WTC11 (cell line): ENCODE data around the gene IL23R. TPM values are rescaled to one million over a fixed set of nuclear protein-coding genes. Genes with fewer than 3 reads are reported as not detected.

Experiments
- ATAC-seq: fragments of 200-7000 bp; cut with Tn5 transposase; 2 replicates; pipeline ENCODE4 v1.10.0; 2021; ENCODE audit warnings: mild to moderate bottlenecking, moderate library complexity
- CTCF ChIA-PET: fragments of 300-600 bp; sonication (Branson Sonifier 250); formaldehyde crosslinking; loops from one replicate; lab custom pipeline; 2021; ENCODE audit warnings: antibody characterized with exemption; lab: Charles Lee
- POLR2A ChIA-PET: fragments of 350-600 bp; sonication (Branson Sonifier 250); formaldehyde crosslinking; loops from one replicate; lab custom pipeline; 2021; ENCODE audit warnings: antibody characterized with exemption; lab: Charles Lee
- DNase-seq: peaks from one replicate; pipeline ENCODE4 v3.0.0; 2021; ENCODE audit warnings: low spot score
- H3K27ac Mint-ChIP-seq: 2 replicates; pipeline ENCODE4 v1.8.0; 2021; ENCODE audit warnings: mixed read lengths
- H3K27me3 Mint-ChIP-seq: 2 replicates; pipeline ENCODE4 v1.8.0; 2021; ENCODE audit warnings: low read depth, mild to moderate bottlenecking, moderate library complexity, mixed read lengths
- H3K36me3 Mint-ChIP-seq: 2 replicates; pipeline ENCODE4 v1.8.0; 2021; ENCODE audit warnings: mixed read lengths
- H3K4me1 Mint-ChIP-seq: 2 replicates; pipeline ENCODE4 v1.8.0; 2022; ENCODE audit warnings: mixed read lengths
- H3K4me3 Mint-ChIP-seq: 2 replicates; pipeline ENCODE4 v1.8.0; 2021; ENCODE audit warnings: mild to moderate bottlenecking, moderate library complexity, mixed read lengths
- H3K9me3 Mint-ChIP-seq: 2 replicates; pipeline ENCODE4 v1.8.0; 2021; ENCODE audit warnings: mixed read lengths
- ATF3 ChIP-seq: sonication (generic); formaldehyde crosslinking; conservative IDR thresholded peaks from 2 replicates; pipeline ENCODE4 v1.8.1; 2022; ENCODE audit warnings: mild to moderate bottlenecking, missing genetic modification reagents
- ATF6 ChIP-seq: sonication (generic); formaldehyde crosslinking; IDR thresholded peaks from 2 replicates; pipeline ENCODE4 v1.8.1; 2023; ENCODE audit warnings: mild to moderate bottlenecking, missing genetic modification reagents
- CTCF ChIP-seq: fragments of 200-600 bp; IDR thresholded peaks from 2 replicates; pipeline ENCODE4 v1.8.0; 2022; ENCODE audit warnings: antibody characterized with exemption
- E2F5 ChIP-seq: sonication (generic); formaldehyde crosslinking; IDR thresholded peaks from 2 replicates; pipeline ENCODE4 v1.8.1; 2022; ENCODE audit warnings: mild to moderate bottlenecking, moderate library complexity, missing genetic modification reagents
- ELF4 ChIP-seq: sonication (generic); formaldehyde crosslinking; IDR thresholded peaks from 2 replicates; pipeline ENCODE4 v1.8.1; 2022; ENCODE audit warnings: low read depth, mild to moderate bottlenecking, moderate library complexity, missing genetic modification reagents
- EMX1 ChIP-seq: fragments of 250-450 bp; sonication (Bioruptor Pico); IDR thresholded peaks from 2 replicates; pipeline ENCODE4 v1.8.0; 2021; ENCODE audit warnings: mild to moderate bottlenecking
- IRF1 ChIP-seq: sonication (generic); formaldehyde crosslinking; IDR thresholded peaks from 2 replicates; pipeline ENCODE4 v1.8.0; 2023; ENCODE audit warnings: missing genetic modification reagents
- KAT7 ChIP-seq: sonication (generic); formaldehyde crosslinking; IDR thresholded peaks from 2 replicates; pipeline ENCODE4 v1.8.1; 2023; ENCODE audit warnings: missing genetic modification reagents, mild to moderate bottlenecking, borderline replicate concordance
- MAX ChIP-seq: sonication (generic); formaldehyde crosslinking; IDR thresholded peaks from 2 replicates; pipeline ENCODE4 v1.8.0; 2022; ENCODE audit warnings: mild to moderate bottlenecking, missing genetic modification reagents
- MXD4 ChIP-seq: fragments of 250-450 bp; sonication (Bioruptor Pico); IDR thresholded peaks from 2 replicates; pipeline ENCODE4 v1.8.0; 2021; ENCODE audit warnings: mild to moderate bottlenecking, moderate library complexity, borderline replicate concordance
- NR2C2 ChIP-seq: sonication (generic); formaldehyde crosslinking; IDR thresholded peaks from 2 replicates; pipeline ENCODE4 v1.8.0; 2022; ENCODE audit warnings: mild to moderate bottlenecking, missing genetic modification reagents
- OVOL2 ChIP-seq: fragments of 250-450 bp; sonication (Bioruptor Pico); IDR thresholded peaks from 2 replicates; pipeline ENCODE4 v1.9.0; 2021; ENCODE audit warnings: mild to moderate bottlenecking, borderline replicate concordance
- PRRX2 ChIP-seq: fragments of 250-450 bp; sonication (Bioruptor Pico); IDR thresholded peaks from 2 replicates; pipeline ENCODE4 v1.8.0; 2021; ENCODE audit warnings: mild to moderate bottlenecking
- STAT6 ChIP-seq: sonication (generic); formaldehyde crosslinking; conservative IDR thresholded peaks from 2 replicates; pipeline ENCODE4 v1.8.1; 2023; ENCODE audit warnings: mild to moderate bottlenecking, low read depth, missing genetic modification reagents, moderate library complexity
- TEAD1 ChIP-seq: sonication (generic); formaldehyde crosslinking; IDR thresholded peaks from 2 replicates; pipeline ENCODE4 v1.8.0; 2022; ENCODE audit warnings: mild to moderate bottlenecking, missing genetic modification reagents
- USF1 ChIP-seq: sonication (generic); formaldehyde crosslinking; IDR thresholded peaks from 2 replicates; pipeline ENCODE4 v1.8.0; 2022; ENCODE audit warnings: mild to moderate bottlenecking, missing genetic modification reagents
- ZBTB43 ChIP-seq: sonication (generic); formaldehyde crosslinking; IDR thresholded peaks from 2 replicates; pipeline ENCODE4 v1.8.1; 2023; ENCODE audit warnings: mild to moderate bottlenecking, missing genetic modification reagents
- ZNF121 ChIP-seq: sonication (generic); formaldehyde crosslinking; IDR thresholded peaks from 2 replicates; pipeline ENCODE4 v1.8.0; 2023; ENCODE audit warnings: missing genetic modification reagents
- ZNF263 ChIP-seq: sonication (generic); formaldehyde crosslinking; IDR thresholded peaks from 2 replicates; pipeline ENCODE4 v1.8.1; 2022; ENCODE audit warnings: low read depth, mild to moderate bottlenecking, moderate library complexity, missing genetic modification reagents
- ZNF396 ChIP-seq: fragments of 250-450 bp; sonication (Bioruptor Pico); IDR thresholded peaks from 2 replicates; pipeline ENCODE4 v1.8.0; 2021; ENCODE audit warnings: mild to moderate bottlenecking, moderate library complexity, borderline replicate concordance
- total RNA-seq: library from RNA; stranded (reverse); gene quantifications from 3 replicates; pipeline ENCODE4 v1.2.3, GENCODE V29; 2021

The IL23R gene
- total RNA-seq, 1 experiment from 2014 or later = not detected

- ChIA-PET POLR2A (no interaction called here), CTCF (no interaction called here)
- DNase-seq (no peak), ATAC-seq (no peak)
- no peak overlapping the region for H3K27ac Mint-ChIP-seq
- no peak overlapping the region for H3K4me3 Mint-ChIP-seq
- no peaks in the 10 kb centered on the region for H3K27me3 Mint-ChIP-seq
- H3K36me3 Mint-ChIP-seq = no peaks in the 10 kb centered on the region
- peaks cover 4% of the 10 kb centered on the region; the same call in 1 of the 2 replicates for H3K9me3 Mint-ChIP-seq
- TF ChIP-seq STAT6 (CRISPR knock-in tag) = no peak
- TF ChIP-seq ZBTB43 = no peak
- TF ChIP-seq CTCF = no peak
- TF ChIP-seq KAT7 (CRISPR knock-in tag) = no peak
- TF ChIP-seq ZNF396 (CRISPR knock-in tag) = no peak
- no peak for TF ChIP-seq ZNF121
- TF ChIP-seq IRF1 (CRISPR knock-in tag) = no peak
- TF ChIP-seq TEAD1 (CRISPR knock-in tag) = no peak
- TF ChIP-seq ELF4 = no peak
- no peak for TF ChIP-seq NR2C2 (CRISPR knock-in tag)
- TF ChIP-seq ZNF263 (CRISPR knock-in tag) = no peak
- TF ChIP-seq OVOL2 (CRISPR knock-in tag) = no peak
- no peak for TF ChIP-seq MAX
- no peak for TF ChIP-seq ATF6 (CRISPR knock-in tag)
- no peak for TF ChIP-seq E2F5 (CRISPR knock-in tag)
- TF ChIP-seq MXD4 = no peak
- TF ChIP-seq ATF3 (CRISPR knock-in tag) = no peak
- TF ChIP-seq USF1 (CRISPR knock-in tag) = no peak
- TF ChIP-seq PRRX2 (CRISPR knock-in tag) = no peak
- no peak for TF ChIP-seq EMX1 (CRISPR knock-in tag)
- H3K4me1 Mint-ChIP-seq = no peaks in the 10 kb centered on the region
Observed at GRCh38 chr1:67200755-67201154, 34.5 kb downstream of the IL23R start.
